ENCODE data around the gene ZFPL1.

GRCh38 chr11:65134952-65135632, 51.1 kb downstream of the ZFPL1 start:
- TF ChIP-seq CTCF (IDR thresholded peaks at IDR 0.05) (peak in 1 of 6 experiments; percentile 10), POLR2A (IDR thresholded peaks at IDR 0.05) (peak in 1 of 4 donors; percentile 67)
